Activated B cell treated with CpG ODN at 0.5 μM for 24 hours (primary cell): ENCODE measurements around the gene MAGEF1. TPM values are rescaled to one million over a fixed set of nuclear protein-coding genes. Genes with fewer than 3 reads are reported as not detected.

Experiments used
- ATAC-seq: fragments of 200-7000 bp; cut with Tn5 transposase; one replicate; pipeline ENCODE4 v1.10.0; 2021; ENCODE audit warnings: low read depth, mild to moderate bottlenecking, moderate library complexity
- CTCF ChIA-PET: fragments of 350-600 bp; sonication (Branson Sonifier 250); formaldehyde crosslinking; loops from one replicate; lab custom pipeline; 2021; ENCODE audit warnings: antibody characterized with exemption; lab: Charles Lee
- POLR2A ChIA-PET: fragments of 350-600 bp; sonication (Branson Sonifier 250); formaldehyde crosslinking; loops from one replicate; lab custom pipeline; 2021; ENCODE audit warnings: antibody characterized with exemption; lab: Charles Lee
- DNase-seq: peaks from one replicate; pipeline ENCODE4 v3.0.0; 2022
- H3K27ac Mint-ChIP-seq: one replicate; pipeline ENCODE4 v1.8.0; 2020; ENCODE audit warnings: mixed read lengths
- H3K27me3 Mint-ChIP-seq: one replicate; pipeline ENCODE4 v1.8.0; 2021; ENCODE audit warnings: mixed read lengths
- H3K36me3 Mint-ChIP-seq: one replicate; pipeline ENCODE4 v1.8.0; 2021; ENCODE audit warnings: low read depth, mixed read lengths
- H3K4me1 Mint-ChIP-seq: one replicate; pipeline ENCODE4 v1.8.0; 2021; ENCODE audit warnings: mixed read lengths
- H3K4me3 Mint-ChIP-seq: one replicate; pipeline ENCODE4 v1.8.0; 2020; ENCODE audit warnings: mild to moderate bottlenecking, mixed read lengths
- H3K9me3 Mint-ChIP-seq: one replicate; pipeline ENCODE4 v1.8.0; 2020; ENCODE audit warnings: mixed read lengths
- intact Hi-C: fragments of 100-400 bp; cut with micrococcal nuclease; formaldehyde crosslinking; loops from one replicate; pipeline ENCODE4 v1.15.1; 2024
- total RNA-seq: library from RNA; stranded (reverse); gene quantifications from 2 replicates; pipeline ENCODE4 v1.2.3, GENCODE V29; 2022
- TF ChIP-seq, protein P1 (sequence below): fragments of 200-600 bp; IDR thresholded peaks from one replicate; pipeline ENCODE4 v1.8.0; 2022; ENCODE audit warnings: antibody characterized with exemption, mild to moderate bottlenecking

MAGEF1 gene
- total RNA-seq, 1 donor from 2014 or later, result 18.5 TPM

- no peaks in the 10 kb centered on the region for H3K27me3 Mint-ChIP-seq
- CTCF ChIA-PET, result interaction anchor here (0.6 kb wide), 1 partner anchor 473 kb away, joined by 3 read pairs; no protein-coding TSS in a partner anchor
Observed at GRCh38 chr3:184672977-184673870, 38.6 kb downstream of the MAGEF1 start.

GRCh38 chr3:184672335-184672734 is 39.5 kb downstream of the MAGEF1 start:
- no peak for DNase-seq
- no peak overlapping the region for H3K27ac Mint-ChIP-seq
- TF ChIP-seq, protein P1, sequence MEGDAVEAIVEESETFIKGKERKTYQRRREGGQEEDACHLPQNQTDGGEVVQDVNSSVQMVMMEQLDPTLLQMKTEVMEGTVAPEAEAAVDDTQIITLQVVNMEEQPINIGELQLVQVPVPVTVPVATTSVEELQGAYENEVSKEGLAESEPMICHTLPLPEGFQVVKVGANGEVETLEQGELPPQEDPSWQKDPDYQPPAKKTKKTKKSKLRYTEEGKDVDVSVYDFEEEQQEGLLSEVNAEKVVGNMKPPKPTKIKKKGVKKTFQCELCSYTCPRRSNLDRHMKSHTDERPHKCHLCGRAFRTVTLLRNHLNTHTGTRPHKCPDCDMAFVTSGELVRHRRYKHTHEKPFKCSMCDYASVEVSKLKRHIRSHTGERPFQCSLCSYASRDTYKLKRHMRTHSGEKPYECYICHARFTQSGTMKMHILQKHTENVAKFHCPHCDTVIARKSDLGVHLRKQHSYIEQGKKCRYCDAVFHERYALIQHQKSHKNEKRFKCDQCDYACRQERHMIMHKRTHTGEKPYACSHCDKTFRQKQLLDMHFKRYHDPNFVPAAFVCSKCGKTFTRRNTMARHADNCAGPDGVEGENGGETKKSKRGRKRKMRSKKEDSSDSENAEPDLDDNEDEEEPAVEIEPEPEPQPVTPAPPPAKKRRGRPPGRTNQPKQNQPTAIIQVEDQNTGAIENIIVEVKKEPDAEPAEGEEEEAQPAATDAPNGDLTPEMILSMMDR, result no peak
- no peak for ATAC-seq
- CTCF ChIA-PET, result interaction anchor here (0.6 kb wide), 1 partner anchor 474 kb away, joined by 3 read pairs; no protein-coding TSS in a partner anchor
- intact Hi-C loops, result loop anchor here (10.0 kb wide), 1 partner anchor 92 kb away; no protein-coding TSS in a partner anchor
- H3K9me3 Mint-ChIP-seq, result no peaks in the 10 kb centered on the region
- POLR2A ChIA-PET, result no interaction called here
- no peaks in the 10 kb centered on the region for H3K27me3 Mint-ChIP-seq
- no peak overlapping the region for H3K4me3 Mint-ChIP-seq
- H3K36me3 Mint-ChIP-seq, result no peaks in the 10 kb centered on the region
- peaks cover 10% of the 10 kb centered on the region for H3K4me1 Mint-ChIP-seq

More at GRCh38 chr3:184672977-184673870, 38.6 kb downstream of the MAGEF1 start:
- no peak for DNase-seq
- Mint-ChIP-seq H3K36me3 (no peaks in the 10 kb centered on the region), H3K4me3 (no peak overlapping the region), H3K27ac (no peak overlapping the region), H3K4me1 (peaks cover 19% of the 10 kb centered on the region), H3K9me3 (no peaks in the 10 kb centered on the region)
- TF ChIP-seq, protein P1, result no peak
- no peak for ATAC-seq
- intact Hi-C loops, result loop anchor here (10.0 kb wide), 1 partner anchor 92 kb away; no protein-coding TSS in a partner anchor
- POLR2A ChIA-PET, result no interaction called here

DNA sequence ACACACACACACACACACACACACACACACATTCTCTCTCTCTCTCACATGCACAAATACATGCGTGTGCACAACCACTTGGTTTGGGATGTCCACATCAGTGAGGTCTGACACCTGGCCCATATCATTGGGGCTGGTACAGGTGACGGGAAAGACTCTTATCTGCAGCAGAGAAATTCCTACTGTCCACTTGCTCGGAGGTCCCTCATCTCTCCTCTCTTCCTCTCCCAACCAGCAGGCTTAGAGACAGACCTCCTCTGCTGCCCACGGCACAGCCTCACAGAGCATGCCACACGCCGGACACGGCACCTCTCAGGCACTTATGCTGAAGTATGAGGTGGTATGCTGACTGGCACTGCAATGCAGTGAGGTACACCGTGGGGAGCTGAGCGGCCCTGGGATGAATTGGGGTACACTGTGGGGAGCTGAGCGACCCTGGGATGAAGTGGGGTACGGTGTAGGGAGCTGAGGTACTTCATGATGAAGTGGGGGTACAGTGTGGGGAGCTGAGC is 41.7 kb downstream of the MAGEF1 start:
- ATAC-seq (no peak), DNase-seq (no peak)
- CTCF ChIA-PET, result no interaction called here
- intact Hi-C loops, result loop anchor here (10.0 kb wide), 1 partner anchor 95 kb away; no protein-coding TSS in a partner anchor
- no peaks in the 10 kb centered on the region for H3K4me1 Mint-ChIP-seq
- no peaks in the 10 kb centered on the region for H3K9me3 Mint-ChIP-seq
- H3K27ac Mint-ChIP-seq, result no peak overlapping the region
- TF ChIP-seq, protein P1, result no peak
- H3K27me3 Mint-ChIP-seq, result no peaks in the 10 kb centered on the region
- no peaks in the 10 kb centered on the region for H3K36me3 Mint-ChIP-seq
- H3K4me3 Mint-ChIP-seq, result no peak overlapping the region
- POLR2A ChIA-PET, result no interaction called here

DNA sequence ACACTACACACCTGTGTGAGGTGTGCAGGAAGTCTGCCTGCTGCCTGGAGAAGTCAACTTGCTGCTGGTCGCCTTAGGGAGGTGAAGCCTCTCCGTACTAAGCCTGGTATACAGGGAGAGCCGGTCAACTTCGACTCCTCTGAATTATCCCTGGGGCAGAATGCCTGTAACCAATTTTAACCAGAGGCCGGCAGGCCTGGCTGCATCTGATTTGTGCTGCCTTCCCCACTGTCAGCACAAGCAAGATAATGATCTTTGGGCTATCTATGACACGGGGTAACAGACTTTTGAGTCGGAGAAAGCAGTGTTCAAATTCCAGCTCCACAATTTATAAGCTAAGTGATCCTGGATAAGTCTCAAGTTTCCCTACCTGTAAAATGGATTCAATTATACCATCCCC is 42.3 kb downstream of the MAGEF1 start:
- ATAC-seq (no peak), DNase-seq (no peak)
- Mint-ChIP-seq H3K4me1 (peaks cover 5% of the 10 kb centered on the region), H3K4me3 (no peak overlapping the region), H3K27me3 (no peaks in the 10 kb centered on the region), H3K27ac (no peak overlapping the region), H3K9me3 (no peaks in the 10 kb centered on the region), H3K36me3 (no peaks in the 10 kb centered on the region)
- TF ChIP-seq, protein P1, result no peak
- intact Hi-C loops, result no loop called here
- POLR2A ChIA-PET, result no interaction called here
- CTCF ChIA-PET, result no interaction called here

GRCh38 chr3:184666442-184666841 is 45.4 kb downstream of the MAGEF1 start:
- Mint-ChIP-seq H3K36me3 (no peaks in the 10 kb centered on the region), H3K4me1 (peaks cover 11% of the 10 kb centered on the region), H3K27me3 (no peaks in the 10 kb centered on the region), H3K27ac (no peak overlapping the region), H3K4me3 (no peak overlapping the region), H3K9me3 (no peaks in the 10 kb centered on the region)
- DNase-seq (no peak), ATAC-seq (no peak)
- POLR2A ChIA-PET, result interaction anchor here (0.7 kb wide), 1 partner anchor 84 kb away, joined by 3 read pairs; no protein-coding TSS in a partner anchor
- TF ChIP-seq, protein P1, result no peak
- CTCF ChIA-PET, result no interaction called here
- intact Hi-C loops, result no loop called here
